ENCODE measurements around the gene PRRX2.
A peak's percentile ranks its signal among the peaks of the same experiment; 100 is the strongest.

Gene PRRX2

DNA sequence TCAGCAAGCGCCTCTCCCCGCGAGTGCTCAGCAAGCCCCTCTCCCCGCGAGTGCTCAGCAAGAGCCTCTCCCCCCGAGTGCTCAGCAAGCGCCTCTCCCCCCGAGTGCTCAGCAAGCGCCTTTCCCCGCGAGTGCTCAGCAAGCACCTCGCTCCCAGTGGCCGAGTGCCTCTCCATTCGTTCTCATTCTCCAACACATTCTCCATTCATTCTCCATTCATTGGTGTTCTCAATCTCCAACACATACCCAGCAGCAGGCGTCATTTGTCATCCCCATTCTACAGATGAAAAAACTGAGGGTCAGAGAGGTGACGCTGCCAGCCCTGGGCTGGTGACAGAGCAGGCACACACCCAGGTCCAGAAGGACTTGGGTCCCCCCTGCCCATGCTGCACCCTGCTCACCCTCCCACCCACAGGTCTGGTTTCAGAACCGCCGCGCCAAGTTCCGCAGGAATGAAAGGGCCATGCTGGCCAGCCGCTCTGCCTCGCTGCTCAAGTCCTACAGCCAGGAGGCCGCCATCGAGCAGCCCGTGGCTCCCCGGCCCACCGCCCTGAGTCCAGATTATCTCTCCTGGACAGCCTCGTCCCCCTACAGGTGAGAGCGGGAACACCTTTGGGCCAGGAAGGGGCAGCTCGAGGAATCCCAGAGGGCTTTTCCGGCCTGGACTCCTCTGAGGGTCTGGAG lies 54.9 kb downstream of the PRRX2 start:
- no peak overlapping the region for H3K27ac ChIP-seq
- TF ChIP-seq, protein P1, sequence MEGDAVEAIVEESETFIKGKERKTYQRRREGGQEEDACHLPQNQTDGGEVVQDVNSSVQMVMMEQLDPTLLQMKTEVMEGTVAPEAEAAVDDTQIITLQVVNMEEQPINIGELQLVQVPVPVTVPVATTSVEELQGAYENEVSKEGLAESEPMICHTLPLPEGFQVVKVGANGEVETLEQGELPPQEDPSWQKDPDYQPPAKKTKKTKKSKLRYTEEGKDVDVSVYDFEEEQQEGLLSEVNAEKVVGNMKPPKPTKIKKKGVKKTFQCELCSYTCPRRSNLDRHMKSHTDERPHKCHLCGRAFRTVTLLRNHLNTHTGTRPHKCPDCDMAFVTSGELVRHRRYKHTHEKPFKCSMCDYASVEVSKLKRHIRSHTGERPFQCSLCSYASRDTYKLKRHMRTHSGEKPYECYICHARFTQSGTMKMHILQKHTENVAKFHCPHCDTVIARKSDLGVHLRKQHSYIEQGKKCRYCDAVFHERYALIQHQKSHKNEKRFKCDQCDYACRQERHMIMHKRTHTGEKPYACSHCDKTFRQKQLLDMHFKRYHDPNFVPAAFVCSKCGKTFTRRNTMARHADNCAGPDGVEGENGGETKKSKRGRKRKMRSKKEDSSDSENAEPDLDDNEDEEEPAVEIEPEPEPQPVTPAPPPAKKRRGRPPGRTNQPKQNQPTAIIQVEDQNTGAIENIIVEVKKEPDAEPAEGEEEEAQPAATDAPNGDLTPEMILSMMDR (conservative IDR thresholded peaks at IDR 0.05) = peak; percentile 67

DNA sequence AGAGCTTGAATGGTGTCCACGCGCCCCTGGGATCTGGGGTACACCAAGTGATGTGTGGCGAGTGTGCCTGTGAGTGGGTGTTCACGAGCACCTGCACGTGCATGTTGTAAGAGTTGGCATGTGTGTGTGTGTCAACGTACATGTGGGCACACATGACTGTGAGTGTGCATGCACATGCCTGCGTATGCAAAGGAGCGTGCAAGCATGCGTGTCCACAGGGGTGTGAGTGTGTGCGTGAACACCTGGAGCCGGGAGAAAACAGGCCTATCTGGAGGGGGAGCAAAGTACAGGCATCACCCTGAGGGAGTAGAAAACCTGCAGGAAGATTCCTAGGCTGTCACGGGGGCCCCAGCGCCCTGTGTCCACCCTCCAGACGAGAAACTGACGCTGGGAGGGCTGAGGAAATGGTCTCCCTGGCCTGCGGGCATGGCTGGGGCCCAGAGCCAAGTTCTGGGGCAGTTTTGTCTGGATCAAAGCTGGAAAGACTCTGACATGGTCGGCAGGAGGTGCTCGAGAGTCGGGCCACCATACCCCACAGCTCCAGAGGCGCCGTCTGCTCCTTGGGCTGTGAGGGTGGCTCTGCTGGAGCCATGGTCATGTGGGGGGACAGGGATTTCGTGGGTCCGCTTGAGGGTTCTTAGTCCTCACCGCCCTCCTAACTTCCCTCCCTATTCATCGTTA lies 55.6 kb downstream of the PRRX2 start:
- TF ChIP-seq, protein P1 (conservative IDR thresholded peaks at IDR 0.05) = peak; percentile 35
- no peak overlapping the region for H3K27ac ChIP-seq

DNA sequence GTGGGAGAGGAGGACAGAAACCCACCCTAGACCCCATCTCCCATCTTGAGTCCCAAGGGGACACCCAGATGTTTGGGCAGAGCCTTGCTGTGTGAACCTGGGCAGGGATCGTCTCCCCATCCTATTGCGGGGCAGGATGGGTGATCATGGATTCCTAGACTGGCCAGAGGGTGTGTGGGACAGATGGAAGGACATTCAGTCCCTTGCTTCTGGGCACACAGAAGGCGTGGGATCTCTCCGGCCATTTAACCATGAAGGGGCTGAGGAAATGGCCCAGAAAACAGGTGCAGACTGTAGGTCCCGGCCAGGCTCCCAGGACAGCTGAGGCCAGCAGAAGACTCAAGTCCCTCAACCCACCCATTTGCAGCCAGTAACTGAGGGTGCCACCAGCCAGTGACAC lies 57.5 kb downstream of the PRRX2 start:
- TF ChIP-seq, protein P1 (conservative IDR thresholded peaks at IDR 0.05) = no peak

DNA sequence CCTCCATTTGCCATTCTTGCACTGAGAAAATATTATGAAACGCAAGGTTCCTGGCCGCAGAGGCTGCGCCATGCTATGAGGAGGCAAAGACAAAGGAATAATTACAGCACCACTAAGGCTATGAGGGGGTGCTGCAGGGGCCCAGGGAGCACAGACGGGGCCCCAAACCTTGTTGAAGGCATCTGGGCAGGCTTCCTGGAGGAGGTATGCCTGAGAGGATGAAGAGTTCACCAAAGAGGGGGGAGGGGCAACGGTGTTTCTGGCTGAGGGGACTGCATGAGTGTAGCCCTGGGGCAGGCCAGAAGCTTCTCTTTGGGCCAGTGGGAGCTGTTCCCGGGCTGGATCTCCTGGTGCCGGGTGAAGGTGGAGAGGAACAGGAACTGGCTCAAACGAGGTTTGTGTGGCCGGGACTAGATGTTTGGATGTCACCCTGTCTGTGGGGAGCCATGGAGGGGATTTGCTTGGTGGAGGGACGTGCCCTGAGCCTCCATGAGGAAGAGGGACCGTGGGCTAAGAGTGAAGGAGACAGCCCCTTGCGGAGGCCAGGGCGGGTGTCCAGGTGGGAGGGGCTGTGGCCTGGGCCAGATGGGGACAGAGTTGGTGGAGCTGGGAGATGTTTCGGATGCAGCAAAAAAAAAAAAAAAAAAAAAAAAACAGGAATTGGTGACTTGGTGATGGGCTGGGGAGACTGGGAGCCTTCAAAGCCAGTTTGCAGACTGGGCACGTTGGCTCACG lies 59.2 kb downstream of the PRRX2 start:
- TF ChIP-seq, protein P1 (conservative IDR thresholded peaks at IDR 0.05) = no peak
- H3K27ac ChIP-seq = no peak overlapping the region

More for the DNA sequence above, 57.5 kb downstream of the PRRX2 start:
- no peak overlapping the region for H3K27ac ChIP-seq

DNA sequence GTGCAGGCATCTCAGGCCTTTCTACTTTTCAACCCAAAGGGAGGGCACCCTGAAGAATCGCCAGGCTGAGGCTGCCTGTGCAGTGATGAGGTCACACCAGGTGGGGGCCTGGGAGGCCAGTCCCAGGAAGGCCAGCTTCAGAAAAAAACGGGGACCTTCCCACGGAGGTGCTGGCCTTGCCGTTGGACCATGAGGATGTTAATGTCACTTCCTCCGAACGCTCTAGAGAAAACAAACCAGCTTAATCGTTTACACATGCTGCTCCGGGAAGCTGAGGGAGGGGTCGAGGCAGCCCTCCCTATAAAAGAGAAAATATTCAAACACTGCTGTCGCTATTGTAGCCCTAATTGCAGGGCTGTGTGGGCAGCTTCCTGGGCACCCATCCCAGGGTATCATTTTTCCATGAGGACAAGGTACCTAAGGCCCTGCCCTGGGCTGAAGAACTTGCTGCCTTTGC lies 60.4 kb downstream of the PRRX2 start:
- peak overlapping the region; percentile 53 for H3K27ac ChIP-seq
- TF ChIP-seq, protein P1 (conservative IDR thresholded peaks at IDR 0.05) = no peak

DNA sequence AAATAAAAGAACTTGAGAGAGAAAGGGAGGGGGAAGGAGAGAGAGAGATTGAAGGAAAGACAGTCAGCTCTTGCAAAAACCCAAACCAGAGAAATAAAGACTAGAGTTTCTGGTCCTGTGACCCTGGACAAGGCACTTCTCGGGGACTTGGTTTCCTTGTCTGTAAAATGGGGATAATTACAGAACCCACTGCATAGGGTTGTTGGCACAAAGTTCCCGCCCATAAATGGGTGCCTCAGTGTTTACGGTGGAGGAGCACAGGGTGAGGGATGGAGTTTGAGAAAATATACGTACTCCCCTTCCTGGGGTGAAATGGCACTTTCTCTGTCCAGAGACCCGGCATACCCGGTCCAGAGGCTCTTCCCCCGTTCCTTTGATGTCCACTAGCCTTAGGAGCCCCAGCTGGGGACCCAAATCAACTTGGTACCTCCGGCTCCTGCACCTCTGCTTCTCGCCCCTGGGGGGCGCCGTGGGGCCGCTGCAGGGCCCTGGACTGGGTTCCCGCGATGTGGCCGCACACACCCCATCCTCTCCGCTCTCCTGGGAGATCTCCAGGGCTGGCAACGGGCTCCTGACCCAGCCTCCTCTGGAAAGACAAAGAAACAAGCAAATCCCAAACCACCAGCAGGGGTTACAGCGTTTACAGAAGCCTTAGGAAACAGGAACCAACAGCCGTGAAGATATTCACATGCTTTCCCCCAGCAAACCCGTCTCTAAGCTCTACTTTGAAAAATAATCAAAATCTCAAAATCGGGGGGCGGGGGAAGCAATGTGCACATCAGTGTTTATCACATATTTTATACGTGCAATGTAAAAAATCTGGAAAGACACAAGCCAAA lies 61.1 kb downstream of the PRRX2 start:
- TF ChIP-seq, protein P1 (conservative IDR thresholded peaks at IDR 0.05) = peak; percentile 96
- H3K27ac ChIP-seq = peak overlapping the region; percentile 53

Data from VCaP (cell line).